Natural killer cell treated with Interleukin-12 subunit alpha and Interleukin-12 subunit beta and Interleukin-15 and Interleukin-18, amount 100 ng/mL, for 72 hours (primary cell): ENCODE measurements around the gene CFAP61. TPM values are rescaled to one million over a fixed set of nuclear protein-coding genes. Genes with fewer than 3 reads are reported as not detected.
"Not testable (repeated sequence)": the region's sequence is repeated elsewhere in the genome, so short reads cannot be mapped to it uniquely, and the experiment has no call there.

ENCODE experiments used
- ATAC-seq, 2 donors: fragments of 150-1000 bp; cut with Tn5 transposase in 1 of 2; sonication (Bioruptor Pico), chemical (Tn5 transposase) in 1 of 2; 2 replicates each; pipeline ENCODE4 v1.10.0; 2021
- DNase-seq: peaks from one replicate; pipeline ENCODE4 v3.0.0; 2022; ENCODE audit warnings: low spot score
- H3K27ac Mint-ChIP-seq, 2 donors: 1 replicate in 1 of 2; 2 replicates in 1 of 2; pipeline ENCODE4 v1.8.0; 2022; ENCODE audit warnings: mixed read lengths in 2 of 2, mild to moderate bottlenecking in 1 of 2, moderate library complexity in 1 of 2
- H3K27me3 Mint-ChIP-seq, 2 donors: 1 replicate in 1 of 2; 2 replicates in 1 of 2; pipeline ENCODE4 v1.8.0; 2022; ENCODE audit warnings: mixed read lengths in 2 of 2
- H3K36me3 Mint-ChIP-seq: one replicate; pipeline ENCODE4 v1.8.0; 2022; ENCODE audit warnings: mixed read lengths
- H3K4me1 Mint-ChIP-seq, 2 donors: 1 replicate in 1 of 2; 2 replicates in 1 of 2; pipeline ENCODE4 v1.8.0; 2022; ENCODE audit warnings: low read depth in 2 of 2, mixed read lengths in 2 of 2, mild to moderate bottlenecking in 1 of 2
- H3K4me3 Mint-ChIP-seq: one replicate; pipeline ENCODE4 v1.8.0; 2022; ENCODE audit warnings: mixed read lengths
- H3K9me3 Mint-ChIP-seq: 2 replicates; pipeline ENCODE4 v1.8.0; 2022; ENCODE audit warnings: mixed read lengths
- total RNA-seq, 2 donors: library from RNA; stranded (reverse); gene quantifications; one replicate each; pipeline ENCODE4 v1.2.3, GENCODE V29; 2022

Gene CFAP61
- total RNA-seq, 2 donors from 2014 or later, result not detected

GRCh38 chr20:20089939-20090338, 37.6 kb downstream of the CFAP61 start:
- no peak for ATAC-seq
- Mint-ChIP-seq H3K36me3 (no peaks in the 10 kb centered on the region), H3K9me3 (no peaks in the 10 kb centered on the region), H3K4me1 (peaks cover 0 to 2% of the 10 kb centered on the region in 2 donors), H3K27me3 (no peaks in the 10 kb centered on the region), H3K4me3 (no peak overlapping the region), H3K27ac (no peak overlapping the region)
- DNase-seq, result no peak

GRCh38 chr20:20092827-20093226, 40.5 kb downstream of the CFAP61 start:
- H3K27ac Mint-ChIP-seq, result no peak overlapping the region

DNA sequence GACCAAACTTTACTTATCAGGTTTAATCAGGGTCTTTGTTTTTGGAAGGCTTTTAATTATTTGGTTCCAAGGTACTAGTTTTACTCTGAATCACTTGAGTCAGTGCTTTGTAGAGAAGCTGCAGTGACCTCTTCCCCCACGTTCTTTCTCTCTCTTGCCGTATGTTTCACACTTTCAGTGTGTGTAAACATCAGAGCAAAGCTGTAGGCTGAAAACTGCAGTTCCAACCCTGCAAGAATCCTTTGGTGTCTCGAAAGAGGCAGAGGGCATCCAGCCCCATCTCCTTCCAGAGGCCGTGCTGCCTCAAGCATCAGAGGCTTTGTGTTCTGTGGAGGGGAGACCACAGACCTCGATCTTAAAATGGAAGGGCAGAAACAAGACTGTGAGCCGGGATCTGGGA, 42.1 kb downstream of the CFAP61 start:
- no peaks in the 10 kb centered on the region for H3K9me3 Mint-ChIP-seq

More at GRCh38 chr20:20092827-20093226, 40.5 kb downstream of the CFAP61 start:
- Mint-ChIP-seq H3K36me3 (no peaks in the 10 kb centered on the region), H3K4me1 (peaks cover 0 to 2% of the 10 kb centered on the region in 2 donors), H3K9me3 (no peaks in the 10 kb centered on the region), H3K27me3 (peaks cover 0 to 2% of the 10 kb centered on the region in 2 donors), H3K4me3 (no peak overlapping the region)
- ATAC-seq (no peak), DNase-seq (no peak)

DNA sequence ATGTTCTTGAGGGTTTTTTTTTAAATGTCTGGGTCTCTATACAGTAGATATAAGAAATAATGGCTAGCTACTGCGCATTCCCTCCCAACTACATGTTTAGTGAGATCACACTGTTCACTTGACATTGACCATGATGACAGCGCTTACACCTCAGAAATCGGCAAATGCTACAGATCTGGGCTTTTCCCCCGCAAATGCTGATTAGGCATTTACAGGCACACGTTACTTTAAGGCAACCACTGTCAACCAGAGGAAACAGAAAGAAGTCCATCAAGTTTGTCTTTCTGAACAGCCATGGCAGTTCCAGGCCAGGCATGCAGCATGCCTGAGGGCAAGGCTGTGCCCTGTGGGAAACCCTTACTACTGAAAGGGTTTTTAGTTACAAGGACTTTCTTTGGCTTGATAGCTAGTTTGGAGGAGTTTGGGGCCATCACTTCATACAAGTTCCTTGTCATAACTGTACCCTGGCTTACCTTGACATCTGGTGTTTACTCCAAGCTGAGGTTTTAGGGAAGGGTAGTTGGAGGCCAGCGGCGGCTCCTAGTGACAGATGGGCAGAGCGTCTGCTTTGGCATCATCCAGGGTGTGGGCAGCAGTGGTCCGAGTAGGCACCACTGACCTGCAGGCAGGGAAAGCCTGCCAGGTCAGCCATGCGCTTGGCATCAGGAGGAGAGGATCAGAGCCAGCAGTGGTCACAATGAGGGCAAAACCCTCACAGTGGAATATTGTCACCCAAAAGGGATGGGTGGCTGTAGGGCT, 43.0 kb downstream of the CFAP61 start:
- Mint-ChIP-seq H3K9me3 (no peaks in the 10 kb centered on the region), H3K27me3 (peaks cover 0 to 2% of the 10 kb centered on the region in 2 donors), H3K36me3 (no peaks in the 10 kb centered on the region), H3K27ac (no peak overlapping the region), H3K4me3 (no peak overlapping the region), H3K4me1 (peaks cover 0 to 2% of the 10 kb centered on the region in 2 donors)
- no peak for DNase-seq
- ATAC-seq, result no peak

More for the DNA sequence above, 42.1 kb downstream of the CFAP61 start:
- no peak overlapping the region for H3K4me3 Mint-ChIP-seq
- no peaks in the 10 kb centered on the region for H3K36me3 Mint-ChIP-seq
- peaks cover 0 to 2% of the 10 kb centered on the region in 2 donors for H3K27me3 Mint-ChIP-seq
- H3K4me1 Mint-ChIP-seq, result peaks cover 0 to 2% of the 10 kb centered on the region in 2 donors
- no peak overlapping the region for H3K27ac Mint-ChIP-seq
- DNase-seq, result no peak
- ATAC-seq, result no peak

GRCh38 chr20:20096421-20096820, 44.1 kb downstream of the CFAP61 start:
- Mint-ChIP-seq H3K4me1 (peaks cover 0 to 2% of the 10 kb centered on the region in 2 donors), H3K4me3 (no peak overlapping the region), H3K27me3 (peaks cover 0 to 2% of the 10 kb centered on the region in 2 donors)

DNA sequence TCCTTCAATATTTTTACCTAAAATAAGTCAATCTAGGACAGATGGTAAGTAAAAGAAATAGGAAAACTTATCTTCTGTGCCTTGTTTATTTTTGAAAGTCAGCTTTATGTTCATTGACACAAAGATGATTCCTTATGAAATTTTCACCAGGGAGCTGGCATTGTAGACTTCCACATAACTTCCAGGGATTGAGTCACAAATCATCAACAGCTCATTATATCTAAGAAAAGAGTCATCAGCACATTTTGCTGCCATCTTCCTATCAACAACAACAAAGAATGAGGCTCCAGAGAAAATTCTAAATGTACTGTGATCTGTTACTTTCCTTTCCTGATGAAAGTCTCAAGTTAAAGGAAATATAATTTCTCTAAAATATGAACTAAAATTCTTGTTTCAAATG, 48.5 kb downstream of the CFAP61 start:
- no peak overlapping the region for H3K4me3 Mint-ChIP-seq
- no peak for DNase-seq
- H3K27me3 Mint-ChIP-seq, result peaks cover 0 to 7% of the 10 kb centered on the region in 2 donors
- no peaks in the 10 kb centered on the region for H3K36me3 Mint-ChIP-seq
- no peaks in the 10 kb centered on the region for H3K9me3 Mint-ChIP-seq
- ATAC-seq, result no peak
- H3K27ac Mint-ChIP-seq, result no peak overlapping the region
- H3K4me1 Mint-ChIP-seq, result no peaks in the 10 kb centered on the region

More at GRCh38 chr20:20096421-20096820, 44.1 kb downstream of the CFAP61 start:
- no peak overlapping the region for H3K27ac Mint-ChIP-seq
- no peak for DNase-seq
- H3K36me3 Mint-ChIP-seq, result no peaks in the 10 kb centered on the region
- no peak for ATAC-seq
- no peaks in the 10 kb centered on the region for H3K9me3 Mint-ChIP-seq

GRCh38 chr20:20102163-20102562, 49.8 kb downstream of the CFAP61 start:
- H3K27ac Mint-ChIP-seq, result no peak overlapping the region
- no peak for ATAC-seq
- peaks cover 3 to 7% of the 10 kb centered on the region in 2 donors for H3K27me3 Mint-ChIP-seq
- H3K4me1 Mint-ChIP-seq, result no peaks in the 10 kb centered on the region
- H3K4me3 Mint-ChIP-seq, result no peak overlapping the region
- H3K9me3 Mint-ChIP-seq, result no peaks in the 10 kb centered on the region
- no peak for DNase-seq
- H3K36me3 Mint-ChIP-seq, result no peaks in the 10 kb centered on the region

DNA sequence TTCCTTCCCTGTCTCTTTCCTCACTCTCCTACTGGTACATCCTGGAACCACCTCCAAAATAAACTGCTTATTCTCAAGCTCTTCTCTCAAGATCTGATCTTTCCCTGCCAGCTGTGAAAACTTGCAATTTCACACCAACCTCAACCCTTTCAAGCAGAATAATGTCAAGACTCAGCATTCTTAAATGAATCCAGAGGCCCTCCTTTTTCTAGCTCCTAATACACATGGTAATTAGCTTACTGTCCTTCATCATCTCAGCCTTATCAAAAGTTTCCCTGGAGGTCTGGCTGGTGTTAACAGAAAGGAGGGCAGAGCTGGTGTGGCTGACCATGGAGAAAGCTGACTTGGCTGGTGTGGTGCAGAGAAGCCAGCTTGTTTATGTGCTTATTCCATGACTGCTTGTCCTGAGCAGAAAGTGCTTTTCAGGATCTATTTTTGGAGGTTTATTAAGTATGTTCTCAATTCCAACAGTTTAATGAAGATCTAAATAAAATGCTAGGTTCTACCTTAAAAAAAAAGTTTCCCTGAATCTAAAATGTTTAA, 50.5 kb downstream of the CFAP61 start:
- ATAC-seq (no peak), DNase-seq (no peak)
- H3K9me3 Mint-ChIP-seq, result no peaks in the 10 kb centered on the region
- H3K27me3 Mint-ChIP-seq, result peaks cover 3 to 7% of the 10 kb centered on the region in 2 donors
- no peak overlapping the region for H3K27ac Mint-ChIP-seq
- H3K4me1 Mint-ChIP-seq, result no peaks in the 10 kb centered on the region
- H3K36me3 Mint-ChIP-seq, result no peaks in the 10 kb centered on the region
- no peak overlapping the region for H3K4me3 Mint-ChIP-seq

DNA sequence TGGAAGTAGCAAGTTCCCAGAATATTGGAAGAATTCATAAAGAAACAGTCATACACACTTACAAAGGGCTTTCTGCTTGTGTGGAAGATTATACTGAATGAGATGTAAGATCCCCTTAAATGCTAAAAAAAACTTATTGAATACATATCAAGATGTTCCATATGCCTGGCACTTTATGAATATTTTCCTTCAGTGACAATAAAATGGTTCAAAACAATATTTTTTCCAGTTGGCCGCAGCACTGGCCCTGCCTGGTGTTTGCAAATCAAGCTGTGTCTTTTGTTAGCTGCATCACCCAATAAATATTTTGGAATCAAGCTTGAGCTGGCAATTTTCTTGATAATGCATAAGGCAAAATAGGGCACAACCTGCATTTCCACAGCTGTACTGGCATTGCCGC, 51.2 kb downstream of the CFAP61 start:
- Mint-ChIP-seq H3K36me3 (no peaks in the 10 kb centered on the region), H3K4me3 (no peak overlapping the region), H3K9me3 (no peaks in the 10 kb centered on the region), H3K27me3 (peaks cover 3 to 7% of the 10 kb centered on the region in 2 donors), H3K27ac (no peak overlapping the region), H3K4me1 (no peaks in the 10 kb centered on the region)
- ATAC-seq (no peak), DNase-seq (no peak)

DNA sequence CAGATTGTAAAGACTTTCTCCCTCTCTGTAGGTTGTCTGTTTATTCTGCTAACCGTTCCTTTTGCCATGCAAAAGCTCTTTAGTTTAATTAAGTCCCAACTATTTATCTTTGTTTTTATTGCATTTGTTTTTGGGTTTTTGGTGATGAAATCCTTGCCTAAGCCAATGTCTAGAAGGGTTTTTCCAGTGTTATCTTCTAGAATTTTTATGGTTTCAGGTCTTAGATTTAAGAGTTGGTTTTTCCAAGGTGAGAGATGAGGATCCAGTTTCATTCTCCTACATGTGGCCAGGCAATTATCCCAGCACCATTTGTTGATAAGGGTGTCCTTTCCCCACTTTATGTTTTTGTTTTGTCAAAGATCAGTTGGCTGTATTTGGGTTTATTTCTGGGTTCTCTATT, 70.9 kb downstream of the CFAP61 start:
- H3K27ac Mint-ChIP-seq, H3K4me1 Mint-ChIP-seq, DNase-seq, H3K9me3 Mint-ChIP-seq, ATAC-seq, H3K4me3 Mint-ChIP-seq: not testable (repeated sequence)
- Mint-ChIP-seq H3K27me3 (peaks cover 8 to 36% of the 10 kb centered on the region in 2 donors), H3K36me3 (peaks cover 39% of the 10 kb centered on the region)

- H3K4me3 Mint-ChIP-seq, result no peak overlapping the region
- DNase-seq, result no peak
- H3K9me3 Mint-ChIP-seq, result peaks cover 17% of the 10 kb centered on the region
- H3K36me3 Mint-ChIP-seq, result peaks cover 27% of the 10 kb centered on the region
- no peak overlapping the region for H3K27ac Mint-ChIP-seq
- peaks cover 0 to 3% of the 10 kb centered on the region in 2 donors for H3K4me1 Mint-ChIP-seq
- ATAC-seq, result no peak
- H3K27me3 Mint-ChIP-seq, result peaks cover 0 to 9% of the 10 kb centered on the region in 2 donors
Measured at GRCh38 chr20:20130399-20130798, 78.1 kb downstream of the CFAP61 start.

GRCh38 chr20:20134941-20135575, 82.7 kb downstream of the CFAP61 start:
- Mint-ChIP-seq H3K27me3 (no peaks in the 10 kb centered on the region), H3K4me1 (peaks cover 0 to 3% of the 10 kb centered on the region in 2 donors), H3K4me3 (no peak overlapping the region), H3K27ac (no peak overlapping the region), H3K36me3 (peaks cover 14% of the 10 kb centered on the region), H3K9me3 (peaks cover 15% of the 10 kb centered on the region)
- DNase-seq, result no peak
- no peak for ATAC-seq

GRCh38 chr20:20136313-20136712, 84.0 kb downstream of the CFAP61 start:
- DNase-seq (no peak), ATAC-seq (no peak)
- peaks cover 12% of the 10 kb centered on the region for H3K9me3 Mint-ChIP-seq
- H3K27me3 Mint-ChIP-seq, result no peaks in the 10 kb centered on the region
- H3K4me1 Mint-ChIP-seq, result no peaks in the 10 kb centered on the region
- H3K4me3 Mint-ChIP-seq, result no peak overlapping the region
- H3K27ac Mint-ChIP-seq, result no peak overlapping the region
- peaks cover 7% of the 10 kb centered on the region for H3K36me3 Mint-ChIP-seq

- no peak for DNase-seq
- no peaks in the 10 kb centered on the region for H3K27me3 Mint-ChIP-seq
- H3K27ac Mint-ChIP-seq, result no peak overlapping the region
- peaks cover 9% of the 10 kb centered on the region for H3K9me3 Mint-ChIP-seq
- peaks cover 4% of the 10 kb centered on the region for H3K36me3 Mint-ChIP-seq
- ATAC-seq, result no peak
- H3K4me1 Mint-ChIP-seq, result no peaks in the 10 kb centered on the region
- H3K4me3 Mint-ChIP-seq, result no peak overlapping the region
Measured at GRCh38 chr20:20137851-20138250, 85.5 kb downstream of the CFAP61 start.
